ENCODE measurements around the gene LRRC8E. TPM values are rescaled to one million over a fixed set of nuclear protein-coding genes. Genes with fewer than 3 reads are reported as not detected.

LRRC8E gene
- total and polyA plus RNA-seq, 8 donors, result 2.6 to 6.1 (median 4.7) TPM

- no peak for TF ChIP-seq CTCF (IDR thresholded peaks at IDR 0.05)
- H3K4me1 ChIP-seq, result no peaks in the 10 kb centered on the region
- H3K9me3 ChIP-seq, result no peaks in the 10 kb centered on the region
- H3K4me3 ChIP-seq, result no peak overlapping the region
- intact Hi-C loops (cut with DNase I), result no loop called here
- no peak overlapping the region for H3K27ac ChIP-seq
- 68 to 70% methylated on average over 18 of the region's 18 CpGs for WGBS, 2 donors
- ATAC-seq, result no peak
- DNase-seq, result peak in 1 of 6 donors; percentile 41
- no peak for FAIRE-seq
- H3K27me3 ChIP-seq, result no peaks in the 10 kb centered on the region
- no peaks in the 10 kb centered on the region for H3K36me3 ChIP-seq
Measured at GRCh38 chr19:7879111-7879807, 9.1 kb upstream of the LRRC8E start.

GRCh38 chr19:7879836-7880235, 8.5 kb upstream of the LRRC8E start:
- Histone ChIP-seq H3K27ac (no peak overlapping the region), H3K4me3 (no peak overlapping the region), H3K36me3 (no peaks in the 10 kb centered on the region), H3K27me3 (no peaks in the 10 kb centered on the region), H3K4me1 (no peaks in the 10 kb centered on the region), H3K9me3 (no peaks in the 10 kb centered on the region)
- intact Hi-C loops (cut with DNase I), result no loop called here
- FAIRE-seq, result no peak
- ATAC-seq, result no peak
- TF ChIP-seq CTCF (IDR thresholded peaks at IDR 0.05), result no peak
- 77 to 85% methylated on average over 19 of the region's 19 CpGs for WGBS, 2 donors
- no peak for DNase-seq

GRCh38 chr19:7881910-7882309, 6.4 kb upstream of the LRRC8E start:
- no peaks in the 10 kb centered on the region for H3K9me3 ChIP-seq
- intact Hi-C loops (cut with DNase I), result no loop called here
- no peaks in the 10 kb centered on the region for H3K27me3 ChIP-seq
- no peaks in the 10 kb centered on the region for H3K4me1 ChIP-seq
- H3K27ac ChIP-seq, result no peak overlapping the region
- ATAC-seq (no peak), FAIRE-seq (no peak), DNase-seq (no peak)
- WGBS, 2 donors, result 83 to 87% methylated on average over 3 of the region's 3 CpGs
- TF ChIP-seq CTCF (IDR thresholded peaks at IDR 0.05), result no peak
- H3K36me3 ChIP-seq, result no peaks in the 10 kb centered on the region
- no peak overlapping the region for H3K4me3 ChIP-seq

- Histone ChIP-seq H3K27ac (no peak overlapping the region), H3K4me1 (no peaks in the 10 kb centered on the region), H3K27me3 (no peaks in the 10 kb centered on the region), H3K36me3 (no peaks in the 10 kb centered on the region), H3K9me3 (no peaks in the 10 kb centered on the region), H3K4me3 (no peak overlapping the region)
- 75 to 84% methylated on average over 4 of the region's 4 CpGs for whole genome bisulfite sequencing, 2 donors
- no peak for ATAC-seq
- DNase-seq, result no peak
- TF ChIP-seq CTCF (IDR thresholded peaks at IDR 0.05), result no peak
- FAIRE-seq, result no peak
- intact Hi-C loops (cut with DNase I), result no loop called here
Measured at GRCh38 chr19:7883105-7883504, 5.2 kb upstream of the LRRC8E start.

GRCh38 chr19:7883796-7884570, 4.3 kb upstream of the LRRC8E start:
- DNase-seq (no peak), FAIRE-seq (no peak), ATAC-seq (no peak)
- Histone ChIP-seq H3K4me3 (no peak overlapping the region), H3K27ac (no peak overlapping the region), H3K27me3 (no peaks in the 10 kb centered on the region), H3K36me3 (no peaks in the 10 kb centered on the region), H3K4me1 (no peaks in the 10 kb centered on the region), H3K9me3 (no peaks in the 10 kb centered on the region)
- WGBS, 2 donors, result 80 to 91% methylated on average over 2 of the region's 2 CpGs
- TF ChIP-seq CTCF (IDR thresholded peaks at IDR 0.05), result no peak
- intact Hi-C loops (cut with DNase I), result no loop called here

Data from pancreas (tissue), 10 donors.